Small intestine (tissue), 7 donors: ENCODE results near the gene DAGLB. TPM values are rescaled to one million over a fixed set of nuclear protein-coding genes. Genes with fewer than 3 reads are reported as not detected.
"Not testable (repeated sequence)": the region's sequence is repeated elsewhere in the genome, so short reads cannot be mapped to it uniquely, and the experiment has no call there.

Experiments
- DNase-seq, 2 donors: peaks; one replicate each; pipeline versions ENCODE4 v3.0.0 to v3.0.0-alpha.2; 2013
- FAIRE-seq: peaks from 2 replicates; lab custom pipeline; 2012; peaks lifted over from hg19 to GRCh38; lab: Jason Lieb, UNC
- H3K27ac ChIP-seq, 3 donors: one replicate each; pipeline ENCODE4 v1.5.1; 2013; ENCODE audit warnings: low read length in 2 of 3, mild to moderate bottlenecking in 2 of 3, control low read depth in 1 of 3, inconsistent platforms in 1 of 3, low read depth in 1 of 3, moderate library complexity in 1 of 3
- H3K27me3 ChIP-seq, 3 donors: one replicate each; pipeline ENCODE4 v1.6.1; 2013; ENCODE audit warnings: low read length in 3 of 3, inconsistent platforms in 1 of 3; ENCODE audit not compliant: control insufficient read depth in 3 of 3, insufficient read depth in 3 of 3
- H3K36me3 ChIP-seq, 3 donors: one replicate each; pipeline ENCODE4 v1.6.1; 2013; ENCODE audit warnings: low read length in 3 of 3, inconsistent platforms in 1 of 3, low read depth in 1 of 3, mild to moderate bottlenecking in 1 of 3, moderate library complexity in 1 of 3; ENCODE audit not compliant: control insufficient read depth in 3 of 3, insufficient read depth in 2 of 3
- H3K4me1 ChIP-seq, 3 donors: one replicate each; pipeline ENCODE4 v1.6.1; 2013; ENCODE audit warnings: low read length in 2 of 3, inconsistent platforms in 1 of 3, low read depth in 1 of 3, mild to moderate bottlenecking in 1 of 3, moderate library complexity in 1 of 3; ENCODE audit not compliant: control insufficient read depth in 3 of 3, insufficient read depth in 2 of 3
- H3K4me3 ChIP-seq, 3 donors: one replicate each; pipeline ENCODE4 v1.5.1; 2013; ENCODE audit warnings: low read length in 3 of 3, control low read depth in 1 of 3, inconsistent platforms in 1 of 3, low read depth in 1 of 3, mild to moderate bottlenecking in 1 of 3, moderate library complexity in 1 of 3
- H3K9me3 ChIP-seq, 2 donors: one replicate each; pipeline ENCODE4 v1.6.1; 2013; ENCODE audit warnings: low read depth in 1 of 2, low read length in 1 of 2; ENCODE audit not compliant: control insufficient read depth in 2 of 2, insufficient read depth in 1 of 2
- WGBS, 3 donors: extraction: QIAGEN DNeasy Blood & Tissue Kit; methylation state at CpG; one replicate each; pipeline ENCODE4 v1.1.7; 2013; 5-methylcytosine and 5-hydroxymethylcytosine counted together
- polyA plus RNA-seq, 4 donors: library from polyadenylated mRNA; stranded (reverse) in 3 of 4; unstranded in 1 of 4; fragments of 200-250 nt in 3 of 4; fragments of 120-200 nt in 1 of 4; gene quantifications; one replicate each; pipeline versions ENCODE4 v1.2.1 to v1.2.3, GENCODE V29; 2013
- donor health status: healthy with polysubstance abuse.
- donor health status: control.
- donor health status: control.
- donor health status: Bipolar disorder and iron deficiency.
- donor health status: healthy.

The DAGLB gene
- polyA plus RNA-seq, 4 donors = 8.8 to 22.4 (median 19.1) TPM

GRCh38 chr7:6458676-6459075 lies 10.9 kb upstream of the DAGLB start:
- H3K36me3 ChIP-seq = peaks cover 5 to 24% (median 8%) of the 10 kb centered on the region in 3 donors
- not testable (repeated sequence) for H3K27me3 ChIP-seq, H3K27ac ChIP-seq, H3K4me3 ChIP-seq, FAIRE-seq, DNase-seq, H3K9me3 ChIP-seq, H3K4me1 ChIP-seq
- 86 to 89% (median 86%) methylated on average over 3 of the region's 3 CpGs for WGBS, 3 donors

- Histone ChIP-seq H3K27ac (no peak overlapping the region), H3K4me1 (peaks cover 0 to 11% (median 0%) of the 10 kb centered on the region in 3 donors), H3K9me3 (no peaks in the 10 kb centered on the region), H3K27me3 (no peaks in the 10 kb centered on the region), H3K36me3 (no peaks in the 10 kb centered on the region), H3K4me3 (no peak overlapping the region)
- DNase-seq (no peak), FAIRE-seq (no peak)
- WGBS, 3 donors = 78 to 90% (median 81%) methylated on average over 4 of the region's 4 CpGs
These were observed 6.0 kb upstream of the DAGLB start for GRCh38 chr7:6453734-6454133.

- DNase-seq = peak; percentile 54 to 56
- no peak for FAIRE-seq
These were observed 3.5 kb upstream of the DAGLB start for GRCh38 chr7:6451224-6451705.

GRCh38 chr7:6450591-6450990 lies 2.8 kb upstream of the DAGLB start:
- H3K27ac ChIP-seq, H3K27me3 ChIP-seq, H3K9me3 ChIP-seq, H3K4me3 ChIP-seq, H3K36me3 ChIP-seq, FAIRE-seq: not testable (repeated sequence)
- peak in 1 of 2 donors; percentile 27 for DNase-seq
- peaks cover 0 to 13% (median 0%) of the 10 kb centered on the region in 3 donors for H3K4me1 ChIP-seq
- 37 to 70% (median 46%) methylated on average over 8 to 9 of the region's 10 CpGs for WGBS, 3 donors

More at GRCh38 chr7:6451224-6451705, 3.5 kb upstream of the DAGLB start:
- Histone ChIP-seq H3K9me3 (no peaks in the 10 kb centered on the region), H3K4me3 (no peak overlapping the region), H3K4me1 (peaks cover 0 to 13% (median 0%) of the 10 kb centered on the region in 3 donors), H3K36me3 (no peaks in the 10 kb centered on the region), H3K27ac (peak overlapping the region in 1 of 3 donors; percentile 15), H3K27me3 (no peaks in the 10 kb centered on the region)
- WGBS, 3 donors = 27 to 56% (median 43%) methylated on average over 6 of the region's 6 CpGs

- peaks cover 0 to 13% (median 0%) of the 10 kb centered on the region in 3 donors for H3K4me1 ChIP-seq
- H3K27ac ChIP-seq, H3K9me3 ChIP-seq, H3K36me3 ChIP-seq, H3K27me3 ChIP-seq, H3K4me3 ChIP-seq, FAIRE-seq: not testable (repeated sequence)
- DNase-seq = peak in 1 of 2 donors; percentile 28
- WGBS, 3 donors = 37 to 76% (median 44%) methylated on average over 4 to 11 of the region's 11 CpGs
These were observed 2.1 kb upstream of the DAGLB start for GRCh38 chr7:6449884-6450283.

GRCh38 chr7:6448943-6449543 lies 1.3 kb upstream of the DAGLB start:
- Histone ChIP-seq H3K27ac (peak overlapping the region; percentile 70 to 98 (median 91)), H3K4me1 (peaks cover 0 to 13% (median 0%) of the 10 kb centered on the region in 3 donors), H3K9me3 (no peaks in the 10 kb centered on the region), H3K36me3 (peaks cover 2 to 11% (median 6%) of the 10 kb centered on the region in 3 donors), H3K27me3 (no peaks in the 10 kb centered on the region), H3K4me3 (no peak overlapping the region)
- no peak for FAIRE-seq
- 62 to 82% (median 75%) methylated on average over 16 of the region's 16 CpGs for WGBS, 3 donors
- peak; percentile 67 to 73 for DNase-seq

- FAIRE-seq (no peak), DNase-seq (peak; percentile 88 to 91)
- peak overlapping the region; percentile 78 to 98 (median 94) for H3K27ac ChIP-seq
- H3K4me3 ChIP-seq = peak overlapping the region; percentile 61 to 98 (median 84)
- 12 to 15% (median 14%) methylated on average over 28 to 29 of the region's 29 CpGs for WGBS, 3 donors
- no peaks in the 10 kb centered on the region for H3K27me3 ChIP-seq
- no peaks in the 10 kb centered on the region for H3K9me3 ChIP-seq
- H3K4me1 ChIP-seq = peaks cover 0 to 9% (median 0%) of the 10 kb centered on the region in 3 donors
- H3K36me3 ChIP-seq = peaks cover 6 to 26% (median 9%) of the 10 kb centered on the region in 3 donors
These were observed 745 bp downstream of the DAGLB start for GRCh38 chr7:6446838-6447580.

GRCh38 chr7:6444516-6445269 lies 3.1 kb downstream of the DAGLB start:
- H3K9me3 ChIP-seq = no peaks in the 10 kb centered on the region
- no peak overlapping the region for H3K4me3 ChIP-seq
- no peak overlapping the region for H3K27ac ChIP-seq
- peaks cover 6 to 41% (median 10%) of the 10 kb centered on the region in 3 donors for H3K36me3 ChIP-seq
- WGBS, 3 donors = 89 to 96% (median 95%) methylated on average over 13 of the region's 13 CpGs
- H3K4me1 ChIP-seq = peaks cover 0 to 6% (median 0%) of the 10 kb centered on the region in 3 donors
- FAIRE-seq (no peak), DNase-seq (no peak)
- no peaks in the 10 kb centered on the region for H3K27me3 ChIP-seq
